Ramos (cell line): Measurements from ENCODE around the gene INTS6.

Source experiments
- in situ Hi-C: fragments of 300-500 bp; cut with MboI; formaldehyde crosslinking; loops from one replicate; pipeline ENCODE4 v1.14.3; 2022; ENCODE audit warnings: low sequenced_read_pairs; ENCODE audit not compliant: unreplicated experiment

Gene INTS6

DNA sequence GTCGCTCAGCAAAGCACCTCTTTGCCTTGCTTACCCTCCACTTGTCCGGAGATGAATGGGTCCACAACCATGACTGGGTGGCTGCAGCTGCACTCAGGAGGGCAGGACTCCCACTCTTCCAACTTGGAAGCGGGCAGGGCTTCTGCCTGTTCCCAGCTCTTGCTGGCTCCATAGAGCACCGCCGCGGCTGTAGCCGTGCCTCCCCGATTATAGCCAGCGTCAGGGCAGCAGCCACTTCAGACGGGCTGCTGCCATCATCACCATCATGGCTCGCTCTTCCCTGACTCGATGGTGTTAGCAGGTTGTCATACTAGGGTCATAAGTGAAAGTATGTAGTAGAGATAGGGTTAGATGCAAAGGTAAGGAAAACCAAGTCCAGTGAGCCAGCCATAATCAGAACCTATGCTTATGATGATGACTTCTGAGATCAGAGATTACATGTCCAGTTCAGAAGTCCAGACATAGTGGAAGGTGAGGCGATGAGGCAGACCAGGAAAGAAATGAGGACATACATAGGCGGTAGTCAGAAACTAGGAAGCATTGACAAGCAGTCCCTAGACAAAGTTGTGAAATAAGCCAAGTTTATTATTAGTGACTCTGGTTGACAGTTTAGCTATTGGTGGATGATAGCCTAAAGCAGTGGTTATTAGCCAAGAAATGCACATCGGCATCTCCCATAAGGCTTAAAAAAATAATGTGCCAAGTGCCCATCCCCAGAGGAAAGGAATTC lies 4.4 kb upstream of the INTS6 start:
- in situ Hi-C loops: no loop called here

DNA sequence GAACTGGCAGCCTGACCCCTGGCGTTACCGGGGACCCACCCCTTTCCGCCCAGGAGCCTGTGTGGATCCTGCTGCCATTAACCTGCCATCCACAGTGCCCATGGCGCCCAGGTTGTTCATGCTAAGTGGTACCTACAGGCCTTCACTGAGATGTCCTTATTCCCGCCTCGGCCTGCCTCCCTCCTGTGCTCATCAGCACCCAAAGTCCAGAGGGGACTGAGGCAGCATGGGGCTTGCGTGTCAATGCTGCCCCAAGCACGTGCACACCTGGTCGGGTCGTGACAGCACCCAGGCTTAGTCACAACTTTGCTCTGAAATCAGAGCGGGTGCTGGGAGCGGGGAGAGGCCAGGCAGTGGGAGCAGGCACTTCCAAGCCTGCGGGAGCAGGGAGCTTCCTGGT lies 3.7 kb upstream of the INTS6 start:
- in situ Hi-C loops: no loop called here

DNA sequence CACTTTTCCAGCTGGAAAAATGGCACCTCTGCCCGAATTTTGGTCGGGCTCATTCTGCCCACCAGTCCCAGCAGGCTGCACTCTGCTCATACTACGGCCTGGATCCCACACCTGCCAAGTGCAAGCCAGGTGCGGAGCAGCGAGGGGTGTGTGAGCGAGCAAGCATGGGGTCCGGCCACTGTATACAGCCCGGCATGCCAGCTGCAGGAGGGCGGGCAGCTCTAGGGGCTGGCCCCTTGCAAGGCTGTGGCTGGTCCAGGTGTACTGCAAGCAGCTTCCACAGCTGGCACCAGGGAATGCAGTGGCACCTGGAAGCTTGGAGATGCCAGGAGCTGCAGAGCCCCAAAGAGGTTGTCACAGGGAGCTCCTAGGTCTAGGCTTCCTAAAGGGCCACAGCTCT lies 2.7 kb upstream of the INTS6 start:
- in situ Hi-C loops: no loop called here

DNA sequence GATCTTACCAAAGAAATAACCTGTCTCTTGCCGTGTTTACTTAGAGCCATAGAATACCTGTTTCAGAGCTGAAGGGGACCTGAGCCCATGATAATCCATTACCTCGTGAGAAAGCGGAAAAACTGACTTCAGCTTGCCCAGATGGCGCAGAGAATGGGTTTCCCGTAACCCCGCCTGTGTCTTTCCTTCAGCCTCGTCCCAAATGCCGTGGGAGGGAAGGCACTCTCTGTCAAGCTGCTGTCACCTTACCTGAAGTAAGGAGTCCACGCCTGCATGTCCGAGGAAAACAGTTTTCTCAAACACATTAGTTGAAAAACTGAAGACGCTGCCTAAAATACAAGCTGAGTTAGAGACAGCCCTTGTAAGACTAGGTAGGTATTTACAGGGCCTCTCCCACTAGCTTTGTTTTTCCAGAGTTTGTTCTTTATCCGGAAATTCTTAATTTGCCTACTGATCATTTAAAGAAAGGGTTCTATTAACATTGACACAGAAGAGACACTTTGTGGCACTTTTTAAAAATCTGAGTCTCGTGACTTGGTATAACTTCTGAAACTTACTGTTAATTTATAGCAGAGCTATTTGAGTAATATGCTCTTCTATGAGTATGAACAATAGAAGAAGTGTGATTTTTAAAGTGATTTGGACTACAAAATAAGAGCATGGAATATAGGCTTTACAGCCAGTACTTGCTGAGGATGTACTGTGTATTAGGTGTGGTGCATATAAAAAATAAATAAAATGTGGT lies 1.3 kb upstream of the INTS6 start:
- in situ Hi-C loops: no loop called here

DNA sequence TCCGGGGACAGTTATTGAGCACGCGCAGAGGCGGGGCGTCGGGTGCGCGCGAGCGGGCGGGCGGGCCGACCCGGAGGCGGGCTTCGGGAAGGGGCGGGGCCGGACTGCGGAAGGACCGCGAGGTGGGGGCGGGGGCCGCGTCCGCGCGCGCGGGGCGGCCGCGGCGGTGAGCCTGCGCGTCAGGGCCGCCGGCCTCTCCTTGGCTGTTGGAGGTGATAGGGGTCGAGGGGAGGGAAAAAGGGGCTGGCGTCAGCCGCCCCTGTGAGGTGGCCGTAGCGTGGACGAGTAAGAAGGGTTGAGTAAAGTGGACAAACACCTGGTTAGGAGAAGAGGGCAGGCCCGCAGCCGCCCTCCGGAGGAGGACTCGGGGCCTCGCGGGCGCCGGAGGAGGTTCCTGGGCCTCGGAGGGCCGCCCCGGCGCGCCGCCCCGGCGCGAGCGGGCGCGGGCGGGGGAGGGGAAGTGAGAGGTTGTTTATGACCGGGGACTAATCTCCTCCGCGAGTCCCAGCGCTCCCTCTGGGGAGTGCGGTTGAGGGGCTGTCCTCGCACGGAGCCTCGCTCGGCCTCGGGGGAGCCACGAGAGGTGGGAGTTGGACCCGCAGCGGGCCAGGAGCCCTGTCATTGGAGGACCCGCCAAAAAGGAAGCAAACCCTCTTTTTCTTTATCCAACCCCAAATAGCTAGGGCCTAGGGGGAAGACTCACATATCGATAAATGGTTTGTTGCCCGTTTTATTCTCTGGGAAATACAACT lies 547 bp upstream of the INTS6 start:
- in situ Hi-C loops: no loop called here

DNA sequence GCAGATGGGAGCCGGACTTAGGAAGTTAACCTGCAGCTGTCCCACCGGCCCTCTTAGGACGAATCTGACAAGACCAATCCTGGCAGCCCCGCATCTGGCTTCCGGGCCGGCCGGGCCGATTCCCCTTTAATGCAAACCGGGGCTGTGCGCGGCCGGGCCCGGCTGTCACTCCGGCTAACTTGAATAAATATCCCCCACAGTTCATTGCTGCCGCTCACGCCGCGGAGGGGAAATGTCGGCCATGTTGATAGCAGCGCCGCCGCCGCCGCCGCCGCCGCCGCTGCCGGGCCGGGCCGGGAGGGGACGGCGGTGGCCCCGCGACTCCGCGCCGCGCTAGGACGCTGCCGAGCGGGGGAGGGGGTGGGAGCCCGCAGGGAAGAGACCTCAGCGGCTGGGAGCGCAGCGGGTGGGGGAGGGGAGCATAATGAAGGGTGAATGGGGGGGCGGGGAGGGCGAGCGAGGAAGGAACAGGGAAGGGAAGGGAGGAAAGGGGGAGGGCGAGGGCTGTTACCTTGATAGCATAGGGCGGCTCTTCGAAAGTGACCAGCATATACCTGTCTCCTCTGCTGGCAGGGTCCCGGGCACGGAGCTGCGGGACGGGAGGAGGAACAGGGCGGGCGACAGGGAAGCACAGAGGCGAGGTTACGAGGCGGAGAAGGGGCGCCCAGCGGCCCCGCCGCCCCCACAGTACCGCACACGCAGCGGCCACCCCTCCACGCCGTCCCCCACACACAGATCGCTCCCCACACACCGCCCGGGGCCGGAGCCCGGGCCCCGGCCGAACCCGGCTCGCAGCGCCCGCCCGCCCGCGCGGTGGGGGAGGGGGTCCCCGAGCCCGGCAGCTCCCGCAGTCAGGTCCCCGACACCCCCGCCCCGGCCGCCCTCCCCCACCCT lies 1.1 kb downstream of the INTS6 start:
- in situ Hi-C loops: no loop called here

DNA sequence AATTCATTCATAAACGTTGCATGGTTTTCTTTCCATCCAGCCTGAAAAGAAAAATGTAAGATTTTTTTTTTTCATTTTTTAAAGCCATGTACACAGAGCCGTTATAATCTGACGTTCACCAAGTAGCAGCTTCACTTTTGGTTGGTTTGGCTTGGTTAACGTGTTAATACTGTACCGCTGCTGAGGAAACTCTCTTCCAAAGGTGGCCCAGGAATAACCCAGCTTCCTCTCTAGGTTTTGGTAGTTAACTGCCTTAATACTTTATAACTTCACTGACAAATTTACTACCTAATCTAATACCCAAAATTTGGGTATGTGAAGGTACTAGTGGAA lies 1.7 kb downstream of the INTS6 start:
- in situ Hi-C loops: no loop called here

DNA sequence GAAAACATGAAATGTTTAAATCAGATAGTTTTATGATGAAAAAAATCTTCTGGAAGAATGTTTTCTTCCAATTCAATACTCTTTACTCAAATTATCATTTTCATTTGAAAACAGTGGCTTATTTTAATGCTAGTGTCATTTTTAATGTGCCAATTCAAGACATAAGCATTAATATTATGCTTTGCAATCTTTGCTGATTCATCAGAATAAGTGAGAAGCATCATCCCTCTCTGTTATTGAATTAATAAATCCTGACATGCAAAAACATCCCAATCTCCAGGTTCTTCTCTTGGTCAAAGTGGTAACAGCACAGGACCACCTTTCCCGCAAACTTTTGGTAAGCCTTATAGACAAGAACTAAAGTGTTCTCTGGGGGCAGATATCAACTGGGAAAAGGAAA lies 3.8 kb downstream of the INTS6 start:
- in situ Hi-C loops: no loop called here

DNA sequence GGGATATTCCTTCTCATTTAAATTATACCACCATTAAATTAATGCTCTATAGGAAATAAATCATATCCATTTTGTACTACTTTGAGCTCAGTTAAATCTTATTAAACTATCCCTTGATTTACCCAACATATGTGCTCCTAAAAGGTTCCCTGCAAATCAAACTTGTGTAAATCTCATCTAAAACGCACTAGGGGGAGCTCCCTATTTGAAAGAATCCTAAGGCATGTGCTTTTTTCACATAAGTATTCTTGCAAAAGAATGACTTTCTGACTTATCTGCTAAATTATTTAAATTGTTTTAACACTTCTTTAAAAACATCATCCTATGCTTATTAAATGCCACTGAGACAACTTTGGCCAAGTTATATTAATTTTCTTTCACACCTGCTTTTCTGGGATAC lies 7.9 kb downstream of the INTS6 start:
- in situ Hi-C loops: loop anchor here (5.0 kb wide), 1 partner anchor 347 kb away; no protein-coding TSS in a partner anchor

DNA sequence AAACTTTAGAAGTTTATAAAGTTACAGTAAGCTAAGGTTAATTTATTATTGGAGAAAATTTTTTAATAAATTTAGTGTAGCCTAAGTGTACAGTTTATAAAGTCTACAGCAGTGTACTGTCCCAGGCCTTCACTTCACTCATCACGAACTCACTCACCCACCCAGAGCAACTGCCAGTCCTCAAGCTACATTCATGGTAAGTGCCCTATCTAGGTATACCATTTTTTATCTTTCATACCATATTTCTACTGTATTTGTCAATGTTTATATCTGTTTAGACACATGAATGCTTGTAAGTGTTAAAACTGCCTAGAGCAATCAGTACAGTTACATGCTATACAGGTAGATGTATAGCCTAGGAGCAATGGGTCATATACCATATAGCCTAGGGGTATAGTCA lies 12.5 kb downstream of the INTS6 start:
- in situ Hi-C loops: loop anchor here (5.0 kb wide), 1 partner anchor 352 kb away; no protein-coding TSS in a partner anchor

DNA sequence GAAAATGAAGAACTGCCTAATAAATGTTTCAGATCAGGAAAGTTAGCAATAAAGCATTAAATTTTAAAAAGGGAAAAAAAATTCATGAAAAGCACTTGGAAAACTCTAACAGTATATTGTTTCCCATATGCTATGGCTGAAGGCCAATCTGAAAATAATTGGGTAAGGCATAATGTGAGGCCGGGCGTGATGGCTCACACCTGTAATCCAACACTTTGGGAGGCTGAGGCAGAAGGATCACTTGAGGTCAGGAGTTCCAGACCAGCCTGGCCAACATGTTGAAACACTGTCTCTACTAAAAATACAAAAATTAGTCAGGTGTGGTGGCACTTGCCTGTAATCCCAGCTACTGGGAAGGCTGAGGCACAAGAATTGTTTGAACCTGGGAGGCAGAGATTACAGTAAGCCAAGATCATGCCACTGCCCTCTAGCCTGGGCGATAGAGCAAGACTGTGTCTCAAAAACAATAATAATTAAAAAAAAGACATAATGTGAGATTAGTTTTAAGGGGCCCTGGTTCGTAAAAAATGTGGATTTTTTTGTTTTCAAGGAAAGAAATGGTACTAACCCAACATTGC lies 15.2 kb downstream of the INTS6 start:
- in situ Hi-C loops: no loop called here

DNA sequence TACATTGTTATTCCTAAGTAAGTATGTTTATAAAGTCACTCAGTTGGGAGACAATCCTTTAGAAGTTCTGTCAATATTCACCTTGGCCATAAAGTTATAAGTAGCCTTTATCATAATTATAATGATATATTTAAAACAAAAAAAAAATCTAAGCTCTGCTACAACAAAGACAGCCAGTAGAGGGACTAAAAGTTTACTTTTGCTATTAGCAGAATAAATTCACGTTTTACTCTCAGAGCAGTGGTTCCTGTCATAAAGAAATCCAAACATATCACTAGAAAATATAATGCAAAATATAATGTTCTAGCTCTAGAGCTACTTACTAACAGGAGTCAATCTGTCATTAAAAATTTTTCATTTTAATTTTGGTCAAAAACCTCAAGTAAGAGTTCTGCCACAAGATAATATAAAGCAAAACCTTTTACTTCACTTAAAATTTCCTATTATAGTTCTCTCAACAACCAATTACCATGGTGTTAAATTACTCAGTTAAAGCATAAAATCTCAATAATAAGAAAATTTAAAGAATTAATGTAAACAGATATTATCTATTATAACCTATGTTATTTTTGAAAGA lies 17.7 kb downstream of the INTS6 start:
- in situ Hi-C loops: no loop called here

DNA sequence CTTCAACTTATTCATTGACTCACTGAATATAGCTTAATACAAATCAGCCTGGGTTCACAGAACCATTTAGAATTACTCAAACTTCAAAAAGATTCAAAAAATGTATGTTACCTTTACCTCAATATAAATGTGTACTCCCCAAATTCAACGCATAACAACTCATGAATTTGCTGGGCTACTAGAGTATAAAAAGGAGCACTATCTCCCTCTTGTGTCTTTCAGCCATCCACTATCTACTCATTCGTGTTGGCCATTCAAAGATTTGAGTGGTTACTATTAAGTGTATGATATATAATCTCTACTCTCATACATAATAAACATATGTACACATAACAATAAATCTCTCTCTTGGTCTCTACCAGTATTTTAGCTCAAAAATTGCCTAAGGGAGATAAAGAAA lies 20.3 kb downstream of the INTS6 start:
- in situ Hi-C loops: no loop called here

DNA sequence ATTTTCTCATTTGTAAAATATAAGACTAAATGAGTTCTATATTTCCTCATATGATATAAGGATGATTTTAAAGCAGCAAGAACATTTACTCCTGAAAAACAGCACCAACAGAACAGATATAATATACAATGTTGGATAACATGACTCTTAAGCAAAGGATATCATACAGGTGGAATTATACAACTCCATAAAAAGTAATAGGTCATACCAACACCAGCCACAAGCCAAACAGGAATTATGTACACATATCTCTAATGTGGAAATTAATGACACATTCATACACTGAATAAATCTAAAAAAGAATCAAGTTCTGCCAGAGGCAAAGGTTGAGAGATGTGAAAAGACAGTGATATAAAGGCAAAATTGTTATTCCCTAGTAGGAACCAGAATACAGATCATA lies 25.9 kb downstream of the INTS6 start:
- in situ Hi-C loops: no loop called here

DNA sequence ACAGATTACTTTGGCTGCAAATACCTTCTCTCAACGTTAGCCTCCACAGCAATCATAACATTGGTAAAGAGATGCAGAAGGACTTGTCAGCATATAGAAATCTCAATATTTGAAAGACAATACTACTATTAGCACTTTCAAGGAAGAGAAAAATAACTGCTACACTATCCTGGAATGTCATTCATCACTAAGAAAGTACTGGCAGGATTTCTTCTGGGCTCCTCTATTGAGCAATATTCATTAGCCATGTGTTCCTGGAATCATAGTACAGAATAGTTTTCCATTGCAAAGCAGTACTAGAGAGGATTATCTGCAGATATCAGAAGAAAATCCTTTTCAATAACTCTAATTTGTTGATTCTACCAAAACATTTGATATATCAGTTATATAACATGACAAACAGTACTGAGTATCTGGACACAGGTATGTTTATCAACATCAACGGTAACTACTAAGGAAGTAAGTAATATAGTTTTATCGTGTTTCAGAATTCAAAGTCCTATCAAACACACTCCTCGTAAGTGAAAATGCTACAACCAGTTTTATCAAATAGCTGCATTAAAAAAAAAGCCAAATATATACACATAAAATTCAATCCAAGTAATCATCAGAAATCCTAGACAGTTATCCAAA lies 27.3 kb downstream of the INTS6 start:
- in situ Hi-C loops: no loop called here

DNA sequence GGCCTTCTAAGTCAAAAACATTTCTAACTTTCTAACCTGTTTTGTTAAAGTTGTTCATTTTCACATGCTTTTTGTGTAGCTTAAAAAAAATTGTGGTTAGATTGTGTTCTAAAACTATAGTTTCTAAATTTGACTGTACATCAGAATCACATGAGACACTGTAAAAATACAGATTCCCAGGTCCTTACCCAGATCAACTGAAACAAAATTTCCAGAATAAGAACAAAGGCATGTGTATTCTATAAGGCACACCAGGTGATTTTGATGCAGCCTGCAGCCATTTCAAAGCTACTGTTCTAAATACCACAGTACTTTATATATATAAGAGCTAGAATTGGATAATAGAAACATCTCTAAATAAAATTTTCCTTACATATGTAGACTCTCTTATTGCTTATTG lies 29.1 kb downstream of the INTS6 start:
- in situ Hi-C loops: no loop called here

DNA sequence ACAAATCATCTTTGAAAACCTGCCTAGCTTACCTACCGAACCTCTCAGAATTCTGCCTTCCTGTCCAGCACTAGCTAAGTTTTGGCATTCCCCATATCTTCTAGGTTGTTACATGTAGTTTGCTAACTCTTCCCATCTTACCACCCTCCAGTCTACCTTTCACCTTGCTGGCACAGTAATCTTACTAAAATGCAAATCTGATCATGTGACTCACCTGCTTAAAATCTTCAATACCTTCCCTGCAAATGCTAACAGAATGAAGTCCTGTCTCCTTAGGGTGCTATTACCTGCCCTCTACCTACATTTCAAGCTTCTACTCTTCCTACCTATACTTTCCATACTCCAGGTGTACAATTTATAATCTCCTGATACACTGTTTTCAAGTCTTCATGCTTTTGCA lies 30.4 kb downstream of the INTS6 start:
- in situ Hi-C loops: no loop called here

DNA sequence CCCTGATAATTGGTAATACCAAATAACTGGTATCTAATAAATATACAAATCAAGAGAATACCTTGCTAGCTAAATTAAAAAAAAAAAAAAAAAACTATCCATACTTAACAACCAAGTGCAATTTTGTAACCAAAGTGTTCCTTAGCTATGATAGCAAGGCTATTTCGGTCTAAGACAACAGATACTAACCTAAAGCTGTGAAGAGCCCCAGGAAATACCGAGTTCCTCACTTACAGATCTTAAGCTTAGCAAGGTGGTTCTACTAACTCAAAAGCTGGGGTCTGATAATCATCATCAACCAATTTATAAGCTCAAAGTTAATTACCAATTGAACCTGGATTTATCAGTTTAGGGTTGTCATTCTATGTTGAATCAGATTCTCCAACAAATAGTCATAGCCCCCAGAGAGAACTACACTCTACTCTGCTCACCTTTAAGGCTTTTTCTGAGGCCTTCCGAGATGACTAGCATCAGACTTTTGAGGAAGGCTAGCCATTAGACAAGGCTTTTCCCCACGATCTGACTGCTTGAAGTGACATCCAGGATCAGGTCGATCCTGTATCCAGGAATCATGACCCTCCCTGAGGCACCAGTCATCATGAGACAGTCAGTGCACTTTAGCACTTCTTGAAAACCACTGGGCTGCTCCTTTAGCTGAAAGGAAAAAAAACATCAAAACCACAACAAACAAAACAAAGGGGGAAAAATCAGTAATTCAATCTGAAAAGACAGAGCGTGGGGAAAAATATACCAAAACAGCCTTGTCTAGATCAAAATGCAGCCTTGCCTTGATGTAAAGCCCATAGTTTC lies 31.9 kb downstream of the INTS6 start:
- in situ Hi-C loops: no loop called here
